GM18858 (cell line): ENCODE data around the gene CLC.
"Not testable (repeated sequence)": the region's sequence is repeated elsewhere in the genome, so short reads cannot be mapped to it uniquely, and the experiment has no call there.

Source experiments
- ATAC-seq: cut with Tn5 transposase; IDR thresholded peaks from one replicate; pipeline ENCODE4 v1.9.1; 2021; ENCODE audit not compliant: unreplicated experiment

The CLC gene

GRCh38 chr19:39731685-39732084, 6.1 kb downstream of the CLC start:
- no peak for ATAC-seq

GRCh38 chr19:39729594-39729993, 8.2 kb downstream of the CLC start:
- no peak for ATAC-seq

- ATAC-seq: no peak
Measured at GRCh38 chr19:39728040-39728439, 9.8 kb downstream of the CLC start.

GRCh38 chr19:39727070-39727800, 10.6 kb downstream of the CLC start:
- ATAC-seq: no peak

- no peak for ATAC-seq
Measured at GRCh38 chr19:39725995-39726394, 11.8 kb downstream of the CLC start.

GRCh38 chr19:39720144-39720543, 17.7 kb downstream of the CLC start:
- not testable (repeated sequence) for ATAC-seq

GRCh38 chr19:39710333-39710890, 27.4 kb downstream of the CLC start:
- no peak for ATAC-seq

- ATAC-seq: no peak
Measured at GRCh38 chr19:39709026-39709872, 28.6 kb downstream of the CLC start.

GRCh38 chr19:39708594-39708993, 29.2 kb downstream of the CLC start:
- ATAC-seq: peak; percentile 47

- ATAC-seq: no peak
Measured at GRCh38 chr19:39705578-39706188, 32.1 kb downstream of the CLC start.

- ATAC-seq: no peak
Measured at GRCh38 chr19:39704181-39705044, 33.4 kb downstream of the CLC start, which contains the start of gene LGALS14. LGALS14 (plus strand) TSS chr19:39704481; CDS start chr19:39704529, 48 bp downstream.

- ATAC-seq: peak; percentile 53
Measured at GRCh38 chr19:39701291-39701690, 36.5 kb downstream of the CLC start.

- no peak for ATAC-seq
Measured at GRCh38 chr19:39698535-39698934, 39.3 kb downstream of the CLC start.

GRCh38 chr19:39696387-39696786, 41.4 kb downstream of the CLC start:
- ATAC-seq: no peak

GRCh38 chr19:39695759-39696158, 42.1 kb downstream of the CLC start:
- no peak for ATAC-seq

- no peak for ATAC-seq
Measured at GRCh38 chr19:39692822-39693221, 45.0 kb downstream of the CLC start.

GRCh38 chr19:39692166-39692565, 45.7 kb downstream of the CLC start:
- ATAC-seq: no peak

- ATAC-seq: not testable (repeated sequence)
Measured at GRCh38 chr19:39688637-39689036, 49.2 kb downstream of the CLC start.

- ATAC-seq: no peak
Measured at GRCh38 chr19:39686739-39687138, 51.1 kb downstream of the CLC start.

GRCh38 chr19:39684267-39684666, 53.6 kb downstream of the CLC start:
- ATAC-seq: no peak
